ENCODE data around the gene KCNN3.

Gene KCNN3

DNA sequence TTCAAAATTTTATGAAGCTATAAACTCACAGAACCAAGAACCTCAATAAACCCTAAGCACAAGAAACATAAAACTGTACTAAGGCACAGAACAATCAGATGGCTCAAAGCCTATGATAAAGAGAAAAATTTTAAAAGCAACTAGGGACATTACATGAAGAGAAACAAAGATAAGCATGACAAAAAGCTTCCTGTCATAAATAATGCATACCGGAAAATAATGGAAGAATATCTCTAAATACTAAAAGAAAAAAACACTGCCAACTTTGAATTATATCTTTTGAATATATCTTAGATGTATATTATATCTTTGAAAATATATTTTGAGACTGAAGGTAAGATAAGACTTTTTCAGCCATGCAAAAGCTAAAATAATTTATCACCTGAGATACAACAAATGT is 21.4 kb upstream of the KCNN3 start:
- peaks cover 2% of the 10 kb centered on the region for H3K27me3 ChIP-seq (ENCODE audit: insufficient read depth, poor library complexity, severe bottlenecking)
- no peak for TF ChIP-seq POLR2AphosphoS5 (IDR thresholded peaks at IDR 0.05; ENCODE audit: low read depth)
- TF ChIP-seq, protein P1, sequence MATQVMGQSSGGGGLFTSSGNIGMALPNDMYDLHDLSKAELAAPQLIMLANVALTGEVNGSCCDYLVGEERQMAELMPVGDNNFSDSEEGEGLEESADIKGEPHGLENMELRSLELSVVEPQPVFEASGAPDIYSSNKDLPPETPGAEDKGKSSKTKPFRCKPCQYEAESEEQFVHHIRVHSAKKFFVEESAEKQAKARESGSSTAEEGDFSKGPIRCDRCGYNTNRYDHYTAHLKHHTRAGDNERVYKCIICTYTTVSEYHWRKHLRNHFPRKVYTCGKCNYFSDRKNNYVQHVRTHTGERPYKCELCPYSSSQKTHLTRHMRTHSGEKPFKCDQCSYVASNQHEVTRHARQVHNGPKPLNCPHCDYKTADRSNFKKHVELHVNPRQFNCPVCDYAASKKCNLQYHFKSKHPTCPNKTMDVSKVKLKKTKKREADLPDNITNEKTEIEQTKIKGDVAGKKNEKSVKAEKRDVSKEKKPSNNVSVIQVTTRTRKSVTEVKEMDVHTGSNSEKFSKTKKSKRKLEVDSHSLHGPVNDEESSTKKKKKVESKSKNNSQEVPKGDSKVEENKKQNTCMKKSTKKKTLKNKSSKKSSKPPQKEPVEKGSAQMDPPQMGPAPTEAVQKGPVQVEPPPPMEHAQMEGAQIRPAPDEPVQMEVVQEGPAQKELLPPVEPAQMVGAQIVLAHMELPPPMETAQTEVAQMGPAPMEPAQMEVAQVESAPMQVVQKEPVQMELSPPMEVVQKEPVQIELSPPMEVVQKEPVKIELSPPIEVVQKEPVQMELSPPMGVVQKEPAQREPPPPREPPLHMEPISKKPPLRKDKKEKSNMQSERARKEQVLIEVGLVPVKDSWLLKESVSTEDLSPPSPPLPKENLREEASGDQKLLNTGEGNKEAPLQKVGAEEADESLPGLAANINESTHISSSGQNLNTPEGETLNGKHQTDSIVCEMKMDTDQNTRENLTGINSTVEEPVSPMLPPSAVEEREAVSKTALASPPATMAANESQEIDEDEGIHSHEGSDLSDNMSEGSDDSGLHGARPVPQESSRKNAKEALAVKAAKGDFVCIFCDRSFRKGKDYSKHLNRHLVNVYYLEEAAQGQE (IDR thresholded peaks at IDR 0.05; ENCODE audit: insufficient replicate concordance, low read depth), result no peak
- no peak for TF ChIP-seq GABPA (IDR thresholded peaks at IDR 0.05; ENCODE audit: low read depth)
- TF ChIP-seq SPI1 (IDR thresholded peaks at IDR 0.05; ENCODE audit: borderline replicate concordance, low read depth), result no peak
- TF ChIP-seq, protein P2, sequence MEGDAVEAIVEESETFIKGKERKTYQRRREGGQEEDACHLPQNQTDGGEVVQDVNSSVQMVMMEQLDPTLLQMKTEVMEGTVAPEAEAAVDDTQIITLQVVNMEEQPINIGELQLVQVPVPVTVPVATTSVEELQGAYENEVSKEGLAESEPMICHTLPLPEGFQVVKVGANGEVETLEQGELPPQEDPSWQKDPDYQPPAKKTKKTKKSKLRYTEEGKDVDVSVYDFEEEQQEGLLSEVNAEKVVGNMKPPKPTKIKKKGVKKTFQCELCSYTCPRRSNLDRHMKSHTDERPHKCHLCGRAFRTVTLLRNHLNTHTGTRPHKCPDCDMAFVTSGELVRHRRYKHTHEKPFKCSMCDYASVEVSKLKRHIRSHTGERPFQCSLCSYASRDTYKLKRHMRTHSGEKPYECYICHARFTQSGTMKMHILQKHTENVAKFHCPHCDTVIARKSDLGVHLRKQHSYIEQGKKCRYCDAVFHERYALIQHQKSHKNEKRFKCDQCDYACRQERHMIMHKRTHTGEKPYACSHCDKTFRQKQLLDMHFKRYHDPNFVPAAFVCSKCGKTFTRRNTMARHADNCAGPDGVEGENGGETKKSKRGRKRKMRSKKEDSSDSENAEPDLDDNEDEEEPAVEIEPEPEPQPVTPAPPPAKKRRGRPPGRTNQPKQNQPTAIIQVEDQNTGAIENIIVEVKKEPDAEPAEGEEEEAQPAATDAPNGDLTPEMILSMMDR (IDR thresholded peaks at IDR 0.05; ENCODE audit: insufficient read depth, low read length), result no peak
- H3K27ac ChIP-seq (replicated peaks), result no peak overlapping the region
- DNase-seq (ENCODE audit: low read depth in 1 of 2, low spot score in 1 of 2), result no peak
- H3K4me3 ChIP-seq (replicated peaks; ENCODE audit: insufficient read depth, low read length), result no peak overlapping the region

DNA sequence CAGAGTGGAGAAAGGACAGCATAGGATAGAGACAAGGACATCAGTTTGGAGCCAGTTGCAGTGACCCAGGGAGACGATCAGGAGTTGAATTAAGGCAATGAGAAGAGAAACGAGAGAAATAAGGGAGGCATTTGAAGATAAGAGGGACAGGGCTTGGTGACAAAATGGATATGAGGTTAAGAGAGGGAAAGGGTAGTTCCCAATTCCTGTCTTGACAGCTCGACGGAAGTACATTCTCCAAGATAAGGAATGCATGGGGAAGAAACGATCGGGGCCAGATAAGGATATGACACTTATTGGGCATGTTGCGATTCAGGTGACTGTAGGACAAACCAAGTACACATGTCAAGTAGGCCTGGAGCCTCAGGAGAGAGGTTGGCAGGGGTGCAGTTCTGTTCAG is 18.7 kb upstream of the KCNN3 start:
- DNase-seq (ENCODE audit: low read depth in 1 of 2, low spot score in 1 of 2), result no peak
- H3K4me3 ChIP-seq (replicated peaks; ENCODE audit: insufficient read depth, low read length), result no peak overlapping the region
- no peaks in the 10 kb centered on the region for H3K27me3 ChIP-seq (ENCODE audit: insufficient read depth, poor library complexity, severe bottlenecking)
- H3K27ac ChIP-seq (replicated peaks), result no peak overlapping the region
- TF ChIP-seq POLR2AphosphoS5 (IDR thresholded peaks at IDR 0.05; ENCODE audit: low read depth) (no peak), SPI1 (IDR thresholded peaks at IDR 0.05; ENCODE audit: borderline replicate concordance, low read depth) (no peak)
- TF ChIP-seq, protein P2 (IDR thresholded peaks at IDR 0.05; ENCODE audit: insufficient read depth, low read length), result no peak

DNA sequence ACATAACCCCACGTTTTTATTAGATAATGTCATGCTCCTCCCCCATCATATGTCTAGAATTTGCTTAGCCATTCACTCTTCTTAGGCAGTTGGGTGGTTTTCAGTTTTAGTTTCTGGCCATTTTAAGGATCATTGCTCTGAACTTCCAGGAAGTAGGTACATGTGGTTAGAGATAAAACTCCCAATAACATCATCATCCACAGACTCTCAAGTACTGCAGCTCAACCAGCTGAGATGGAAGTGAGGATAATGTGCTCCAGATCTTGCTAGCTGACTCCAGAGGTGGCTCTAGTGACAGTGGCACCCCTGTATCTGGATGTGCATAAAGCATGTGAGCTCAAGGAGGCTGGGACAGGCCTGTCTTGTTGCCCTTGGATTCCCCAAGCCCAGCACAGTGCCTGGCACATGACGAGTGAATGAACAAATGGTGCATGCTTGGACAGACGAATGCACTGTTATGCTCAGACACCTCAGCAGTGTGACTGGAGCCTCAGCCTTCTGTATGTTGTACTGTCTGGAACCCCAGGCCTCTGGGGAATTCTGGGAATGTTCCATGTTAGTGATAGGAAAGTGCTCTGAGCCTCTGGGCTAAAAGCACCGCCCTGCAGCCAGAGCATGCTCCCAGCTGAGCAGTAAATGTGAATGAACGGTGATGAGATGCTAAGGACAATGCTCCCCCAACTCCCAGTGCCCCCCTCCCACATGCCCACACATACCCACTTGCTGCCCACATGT is 16.4 kb upstream of the KCNN3 start:
- Histone ChIP-seq H3K27ac (replicated peaks) (no peak overlapping the region), H3K4me3 (replicated peaks; ENCODE audit: insufficient read depth, low read length) (no peak overlapping the region), H3K27me3 (ENCODE audit: insufficient read depth, poor library complexity, severe bottlenecking) (no peaks in the 10 kb centered on the region)
- no peak for DNase-seq (ENCODE audit: low read depth in 1 of 2, low spot score in 1 of 2)
- TF ChIP-seq, protein P1 (IDR thresholded peaks at IDR 0.05; ENCODE audit: insufficient replicate concordance, low read depth), result no peak
- TF ChIP-seq GABPA (IDR thresholded peaks at IDR 0.05; ENCODE audit: low read depth), result no peak
- TF ChIP-seq SPI1 (IDR thresholded peaks at IDR 0.05; ENCODE audit: borderline replicate concordance, low read depth), result no peak
- no peak for TF ChIP-seq POLR2AphosphoS5 (IDR thresholded peaks at IDR 0.05; ENCODE audit: low read depth)
- TF ChIP-seq, protein P2 (IDR thresholded peaks at IDR 0.05; ENCODE audit: insufficient read depth, low read length), result no peak
